ENCODE measurements around the gene PDLIM1.
"Not testable (repeated sequence)": the region's sequence is repeated elsewhere in the genome, so short reads cannot be mapped to it uniquely, and the experiment has no call there.

The PDLIM1 gene

DNA sequence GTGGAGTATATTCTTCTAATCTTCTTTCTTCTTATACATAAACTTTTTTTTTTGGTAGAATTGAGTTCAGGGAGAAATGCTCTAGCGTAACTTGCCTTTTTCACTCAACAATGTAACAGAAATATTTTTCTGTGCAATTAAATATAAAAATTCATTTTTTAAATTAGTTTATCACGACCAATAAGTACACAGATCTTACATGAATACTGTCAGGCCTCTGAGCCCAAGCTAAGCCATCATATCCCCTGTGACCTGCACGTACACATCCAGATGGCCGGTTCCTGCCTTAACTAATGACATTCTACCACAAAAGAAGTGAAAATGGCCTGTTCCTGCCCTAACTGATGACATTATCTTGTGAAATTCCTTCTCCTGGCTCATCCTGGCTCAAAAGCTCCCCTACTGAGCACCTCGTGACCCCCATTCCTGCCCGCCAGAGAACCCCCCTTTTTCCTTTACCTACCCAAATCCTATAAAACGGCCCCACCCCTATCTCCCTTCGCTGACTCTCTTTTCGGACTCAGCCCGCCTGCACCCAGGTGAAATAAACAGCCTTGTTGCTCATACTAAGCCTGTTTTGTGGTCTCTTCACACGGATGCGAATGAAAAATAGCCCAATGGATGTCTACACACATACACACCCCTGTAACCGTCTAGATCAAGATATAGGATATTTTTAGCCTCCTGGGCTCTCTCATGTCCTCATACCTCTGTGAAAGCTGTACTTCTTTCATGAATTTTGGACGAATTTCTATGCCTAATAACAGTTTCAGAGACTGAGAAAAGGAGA, 61.7 kb downstream of the PDLIM1 start:
- Mint-ChIP-seq H3K36me3 (peaks cover 17 to 32% of the 10 kb centered on the region in 2 donors), H3K4me1 (peaks cover 17 to 20% of the 10 kb centered on the region in 2 donors)
- not testable (repeated sequence) for H3K9me3 Mint-ChIP-seq; DNase-seq; ATAC-seq (replicated peaks); H3K27ac Mint-ChIP-seq; H3K4me3 Mint-ChIP-seq; H3K27me3 Mint-ChIP-seq

DNA sequence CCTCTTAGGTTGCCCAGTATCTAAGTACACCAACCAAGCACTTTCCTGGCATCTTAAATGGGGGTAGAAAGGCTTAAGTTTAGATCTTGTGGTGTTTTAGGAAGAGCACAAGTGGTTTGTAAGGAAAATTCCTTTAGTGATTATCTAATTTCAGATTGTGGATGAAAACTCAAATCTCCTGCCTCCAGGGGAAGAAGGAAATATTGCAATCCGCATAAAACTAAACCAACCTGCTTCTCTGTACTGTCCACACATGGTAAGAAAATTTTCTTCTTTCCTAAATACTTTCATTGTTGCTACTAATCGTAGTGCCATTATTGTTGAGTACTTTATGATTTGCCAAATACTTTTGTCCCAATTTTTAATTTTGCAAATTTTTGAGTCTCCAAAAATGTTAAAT, 65.7 kb downstream of the PDLIM1 start:
- Mint-ChIP-seq H3K4me3 (no peak overlapping the region), H3K4me1 (peaks cover 0 to 7% of the 10 kb centered on the region in 2 donors), H3K36me3 (peaks cover 16 to 30% of the 10 kb centered on the region in 2 donors), H3K27ac (no peak overlapping the region), H3K9me3 (no peaks in the 10 kb centered on the region), H3K27me3 (no peaks in the 10 kb centered on the region)
- ATAC-seq (replicated peaks) (no peak), DNase-seq (no peak)

DNA sequence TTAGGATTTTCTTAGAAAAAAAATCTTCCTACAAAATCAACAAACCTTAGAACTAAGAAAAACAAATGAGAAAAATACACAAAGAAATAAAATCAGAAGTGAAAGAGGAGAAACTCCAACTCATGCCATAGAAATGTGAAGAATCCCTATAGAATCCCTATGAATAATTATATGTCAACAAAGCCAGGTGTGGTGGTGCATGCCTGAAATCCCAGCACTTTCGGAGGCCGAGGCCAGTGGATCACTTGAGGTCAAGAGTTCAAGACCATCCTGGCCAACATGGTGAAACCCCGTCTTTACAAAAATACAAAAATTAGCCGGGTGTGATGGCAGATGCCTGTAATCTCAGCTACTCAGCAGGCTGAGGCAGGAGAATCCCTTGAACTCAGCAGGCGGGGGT, 69.7 kb downstream of the PDLIM1 start:
- ATAC-seq (replicated peaks) (no peak), DNase-seq (no peak)
- Mint-ChIP-seq H3K9me3 (peaks cover 3 to 4% of the 10 kb centered on the region in 2 donors), H3K4me3 (no peak overlapping the region), H3K27me3 (no peaks in the 10 kb centered on the region), H3K36me3 (peaks cover 23 to 39% of the 10 kb centered on the region in 2 donors), H3K4me1 (no peaks in the 10 kb centered on the region), H3K27ac (no peak overlapping the region)

DNA sequence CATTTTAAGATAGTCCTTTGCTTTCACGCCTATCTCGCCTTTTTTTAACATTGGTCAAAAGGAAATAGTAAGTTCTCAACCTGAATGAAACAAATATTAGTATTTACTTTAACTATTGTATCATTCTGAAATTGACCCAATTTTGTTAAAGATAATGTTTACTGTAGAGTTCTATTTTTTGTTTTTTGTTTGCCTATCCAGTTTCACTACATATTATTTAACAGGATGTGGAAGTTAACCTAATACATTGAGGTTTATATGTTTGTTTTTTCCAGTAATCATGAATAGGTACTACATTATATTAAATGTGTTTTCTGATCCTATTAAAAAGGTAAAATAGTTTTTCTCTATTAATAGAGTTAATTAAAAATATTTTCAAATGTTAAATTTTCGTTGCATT, 70.3 kb downstream of the PDLIM1 start:
- Mint-ChIP-seq H3K4me1 (no peaks in the 10 kb centered on the region), H3K4me3 (no peak overlapping the region), H3K36me3 (peaks cover 25 to 40% of the 10 kb centered on the region in 2 donors), H3K27me3 (no peaks in the 10 kb centered on the region), H3K9me3 (peaks cover 4 to 6% of the 10 kb centered on the region in 2 donors), H3K27ac (no peak overlapping the region)
- DNase-seq (no peak), ATAC-seq (replicated peaks) (no peak)

DNA sequence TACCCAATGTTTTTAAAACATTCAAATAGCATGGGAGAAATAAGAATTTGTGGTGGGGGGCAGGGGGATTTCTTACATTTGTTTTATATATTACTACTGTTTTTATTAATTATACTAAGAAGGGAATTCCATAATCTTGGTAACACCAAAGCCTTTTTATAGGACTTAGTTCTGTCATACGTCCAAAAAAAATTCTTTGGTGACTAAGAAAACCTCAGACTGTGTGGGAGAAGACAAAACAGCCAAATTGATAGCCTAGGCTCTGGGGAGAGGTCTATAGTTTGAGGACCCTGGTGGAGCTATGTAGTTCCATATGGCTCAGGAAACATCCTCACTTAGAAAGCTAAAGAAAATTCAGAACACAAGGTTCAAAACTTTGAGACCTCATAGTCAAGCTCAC, 73.3 kb downstream of the PDLIM1 start:
- H3K27ac Mint-ChIP-seq: no peak overlapping the region
- no peak for DNase-seq
- peaks cover 4 to 6% of the 10 kb centered on the region in 2 donors for H3K9me3 Mint-ChIP-seq
- H3K27me3 Mint-ChIP-seq: no peaks in the 10 kb centered on the region
- no peak for ATAC-seq (replicated peaks)
- H3K4me3 Mint-ChIP-seq: no peak overlapping the region
- H3K4me1 Mint-ChIP-seq: peaks cover 10 to 13% of the 10 kb centered on the region in 2 donors
- peaks cover 27 to 43% of the 10 kb centered on the region in 2 donors for H3K36me3 Mint-ChIP-seq

DNA sequence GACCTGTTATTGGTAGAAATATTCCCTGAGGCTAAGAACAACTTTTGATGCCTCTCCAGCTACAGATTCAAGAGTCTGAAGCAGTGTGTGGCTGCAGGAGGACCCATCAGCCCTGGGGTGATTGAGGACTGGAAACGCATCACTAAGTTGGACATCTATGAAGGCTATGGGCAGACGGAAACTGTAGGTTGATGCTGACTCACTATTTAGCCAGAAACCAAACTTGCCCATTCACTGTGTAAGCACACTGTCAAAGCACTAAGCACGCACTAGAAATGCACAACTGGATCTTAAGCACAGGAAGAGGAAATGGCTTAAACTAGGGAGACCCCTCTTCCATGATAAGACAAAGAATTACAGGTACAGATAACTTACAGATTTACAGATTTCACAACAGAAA, 76.0 kb downstream of the PDLIM1 start:
- H3K4me1 Mint-ChIP-seq: peaks cover 10 to 13% of the 10 kb centered on the region in 2 donors
- H3K4me3 Mint-ChIP-seq: no peak overlapping the region
- peak; percentile 38 to 44 for ATAC-seq (replicated peaks)
- H3K36me3 Mint-ChIP-seq: peaks cover 18 to 27% of the 10 kb centered on the region in 2 donors
- no peaks in the 10 kb centered on the region for H3K27me3 Mint-ChIP-seq
- no peak for DNase-seq
- H3K27ac Mint-ChIP-seq: no peak overlapping the region
- peaks cover 4 to 6% of the 10 kb centered on the region in 2 donors for H3K9me3 Mint-ChIP-seq

DNA sequence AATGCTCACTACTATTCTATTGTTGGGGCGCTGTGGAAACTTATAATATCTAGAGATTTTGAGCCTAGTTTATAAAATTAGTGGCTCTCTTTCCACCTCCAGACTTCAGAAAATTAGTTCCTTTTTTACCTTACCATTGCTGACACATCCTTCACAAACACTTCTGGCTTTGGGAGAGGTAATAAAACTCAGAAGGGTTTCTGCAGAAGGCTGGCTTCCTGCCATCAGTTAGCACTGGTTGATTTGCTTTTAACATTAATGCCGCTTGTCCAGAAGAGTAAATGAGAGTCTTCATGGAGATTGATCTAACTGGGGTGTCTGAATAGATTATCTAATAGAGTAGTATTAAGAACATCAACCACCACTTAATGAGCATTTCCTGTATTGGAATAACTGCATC, 76.4 kb downstream of the PDLIM1 start:
- ATAC-seq (replicated peaks) (no peak), DNase-seq (no peak)
- no peak overlapping the region for H3K27ac Mint-ChIP-seq
- H3K9me3 Mint-ChIP-seq: peaks cover 4 to 6% of the 10 kb centered on the region in 2 donors
- peaks cover 10 to 13% of the 10 kb centered on the region in 2 donors for H3K4me1 Mint-ChIP-seq
- no peaks in the 10 kb centered on the region for H3K27me3 Mint-ChIP-seq
- no peak overlapping the region for H3K4me3 Mint-ChIP-seq
- peaks cover 18 to 23% of the 10 kb centered on the region in 2 donors for H3K36me3 Mint-ChIP-seq

DNA sequence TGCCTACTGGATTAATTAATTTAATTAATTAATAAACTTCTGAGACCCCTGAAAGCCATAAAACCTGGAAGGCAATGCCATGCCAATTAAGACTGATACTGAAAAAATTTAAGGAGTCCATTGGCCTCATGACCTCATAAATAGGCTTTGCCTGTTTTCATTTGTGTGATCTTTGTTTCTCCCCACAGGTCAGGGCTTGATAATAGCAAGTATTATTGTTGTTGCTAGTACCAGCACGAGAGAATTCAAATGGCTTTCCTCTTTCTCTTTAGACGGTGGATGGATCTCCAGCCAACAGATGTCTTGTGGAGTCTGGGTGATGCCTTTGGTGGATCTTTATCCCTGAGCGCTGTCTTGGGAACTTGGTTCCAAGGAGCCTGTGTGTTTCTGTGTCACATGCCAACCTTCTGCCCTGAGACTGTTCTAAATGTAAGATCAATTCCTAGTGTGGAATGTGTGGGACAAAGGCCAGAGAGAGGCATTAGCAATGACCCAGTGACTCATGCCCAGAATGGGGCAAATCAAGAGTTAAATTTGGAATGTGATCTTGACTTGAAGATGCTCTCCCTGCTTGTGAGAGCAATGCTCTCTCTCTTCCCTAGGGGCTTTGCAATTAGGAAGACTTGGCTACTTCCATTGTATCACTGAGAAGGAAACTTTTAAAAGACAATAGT, 79.1 kb downstream of the PDLIM1 start:
- Mint-ChIP-seq H3K4me3 (no peak overlapping the region), H3K4me1 (peaks cover 10 to 13% of the 10 kb centered on the region in 2 donors), H3K9me3 (peaks cover 4 to 6% of the 10 kb centered on the region in 2 donors), H3K27ac (no peak overlapping the region), H3K27me3 (no peaks in the 10 kb centered on the region), H3K36me3 (peaks cover 19 to 26% of the 10 kb centered on the region in 2 donors)
- DNase-seq (no peak), ATAC-seq (replicated peaks) (no peak)

DNA sequence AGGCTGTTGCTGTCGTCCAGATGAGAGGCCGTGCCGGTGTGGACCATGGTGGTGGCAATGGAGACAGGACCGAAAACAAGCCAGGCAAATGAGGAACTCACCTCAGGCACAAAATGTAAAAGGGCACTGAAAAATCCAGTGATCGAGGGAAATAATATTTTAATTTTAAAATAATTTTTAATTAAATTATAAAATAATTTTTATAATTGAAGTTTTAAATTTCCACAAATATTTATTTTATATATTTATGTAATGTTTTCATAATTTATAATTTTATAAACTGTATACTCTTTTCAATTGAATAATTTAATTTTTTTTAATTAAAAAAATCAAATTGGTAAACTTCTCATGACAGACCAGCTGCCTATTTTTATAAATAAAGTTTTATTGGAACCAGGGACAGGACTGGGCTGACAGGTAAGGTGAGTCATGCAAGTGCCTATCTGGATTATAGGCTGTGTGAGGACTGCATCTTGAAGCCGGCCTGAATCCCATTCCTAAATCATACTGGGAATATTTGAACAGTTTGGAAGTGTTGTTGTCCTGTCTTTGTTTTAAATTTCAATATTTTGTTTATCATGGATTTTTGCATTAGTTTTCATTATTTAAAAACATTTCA, 81.2 kb downstream of the PDLIM1 start:
- H3K27me3 Mint-ChIP-seq: no peaks in the 10 kb centered on the region
- no peak overlapping the region for H3K4me3 Mint-ChIP-seq
- H3K27ac Mint-ChIP-seq: no peak overlapping the region
- H3K9me3 Mint-ChIP-seq: no peaks in the 10 kb centered on the region
- H3K36me3 Mint-ChIP-seq: peaks cover 7 to 8% of the 10 kb centered on the region in 2 donors
- H3K4me1 Mint-ChIP-seq: peaks cover 3 to 5% of the 10 kb centered on the region in 2 donors
- DNase-seq (no peak), ATAC-seq (replicated peaks) (no peak)

DNA sequence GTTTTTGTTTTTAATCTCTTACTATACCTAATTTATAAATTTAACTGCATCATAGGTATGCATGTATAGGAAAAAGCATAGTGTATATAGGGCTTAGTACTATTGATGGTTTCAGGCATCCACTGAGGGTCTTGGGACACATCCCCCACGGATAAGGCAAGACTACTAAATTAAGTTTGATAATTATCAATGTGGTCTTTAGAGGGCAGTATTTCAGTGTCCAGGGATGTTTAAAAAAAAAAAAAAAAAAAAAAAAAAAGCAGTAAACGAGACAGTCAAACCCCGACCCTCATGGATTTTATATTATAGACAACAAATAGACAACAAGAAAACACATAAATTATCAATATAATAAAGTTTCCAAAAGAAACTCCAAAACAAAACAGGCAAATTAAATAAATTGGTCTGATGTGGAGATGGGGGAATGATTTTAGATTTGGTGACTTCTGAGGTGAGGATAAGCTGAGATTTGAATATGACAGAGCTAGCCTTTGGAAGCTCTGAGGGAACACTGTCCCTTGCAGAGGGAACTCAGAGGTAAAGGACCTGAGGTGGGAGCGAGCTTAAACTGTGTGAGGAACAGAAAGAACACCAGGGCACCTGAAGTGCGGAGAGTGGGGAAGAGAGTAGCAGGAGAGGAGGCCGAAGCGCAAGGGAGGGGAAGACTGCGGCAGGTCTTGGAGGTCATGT, 82.0 kb downstream of the PDLIM1 start:
- no peaks in the 10 kb centered on the region for H3K27me3 Mint-ChIP-seq
- no peaks in the 10 kb centered on the region for H3K9me3 Mint-ChIP-seq
- H3K36me3 Mint-ChIP-seq: peaks cover 7 to 8% of the 10 kb centered on the region in 2 donors
- DNase-seq: no peak
- no peak overlapping the region for H3K4me3 Mint-ChIP-seq
- no peak overlapping the region for H3K27ac Mint-ChIP-seq
- no peak for ATAC-seq (replicated peaks)
- H3K4me1 Mint-ChIP-seq: no peaks in the 10 kb centered on the region

DNA sequence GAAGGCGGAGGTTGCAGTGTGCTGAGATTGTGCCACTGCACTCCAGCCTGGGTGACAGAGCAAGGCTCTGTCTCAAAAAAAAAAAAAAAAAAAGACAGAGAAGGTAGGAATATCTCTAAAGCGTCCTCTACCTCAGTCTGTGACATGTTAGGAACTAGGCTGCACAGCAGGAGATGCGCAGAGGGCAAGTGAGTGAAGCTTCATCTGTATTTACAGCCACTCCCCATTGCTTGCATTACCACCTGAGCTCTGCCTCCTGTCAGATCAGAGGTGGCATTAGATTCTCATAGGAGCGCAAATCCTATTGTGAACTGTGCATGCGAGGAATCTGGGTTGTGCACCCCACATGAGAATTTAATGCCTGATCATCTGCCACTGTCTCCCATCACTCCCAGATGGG, 87.9 kb downstream of the PDLIM1 start:
- not testable (repeated sequence) for H3K9me3 Mint-ChIP-seq; H3K4me1 Mint-ChIP-seq; ATAC-seq (replicated peaks); H3K27ac Mint-ChIP-seq; H3K36me3 Mint-ChIP-seq; H3K4me3 Mint-ChIP-seq; DNase-seq; H3K27me3 Mint-ChIP-seq

DNA sequence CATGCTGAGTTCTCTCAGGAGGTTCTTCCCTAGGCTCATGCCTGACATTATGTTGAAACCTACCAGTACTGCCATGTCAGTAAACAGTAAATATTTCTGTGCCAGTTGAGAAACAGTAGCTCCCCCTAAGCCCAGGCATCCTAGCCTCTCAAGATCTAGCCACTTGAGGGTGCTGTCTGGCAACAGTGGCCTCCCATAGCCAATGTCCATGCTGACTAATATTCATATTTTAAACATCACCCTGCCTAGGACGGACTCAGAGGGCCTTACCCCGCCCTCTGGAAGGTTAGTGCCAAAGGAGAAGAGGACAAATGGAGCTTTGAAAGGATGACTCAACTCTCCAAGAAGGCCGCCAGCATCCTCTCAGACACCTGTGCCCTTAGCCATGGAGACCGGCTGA, 89.1 kb downstream of the PDLIM1 start:
- DNase-seq (no peak), ATAC-seq (replicated peaks) (no peak)
- Mint-ChIP-seq H3K4me3 (no peak overlapping the region), H3K9me3 (peaks cover 0 to 2% of the 10 kb centered on the region in 2 donors), H3K27ac (no peak overlapping the region), H3K27me3 (no peaks in the 10 kb centered on the region), H3K36me3 (peaks cover 3 to 5% of the 10 kb centered on the region in 2 donors), H3K4me1 (no peaks in the 10 kb centered on the region)

DNA sequence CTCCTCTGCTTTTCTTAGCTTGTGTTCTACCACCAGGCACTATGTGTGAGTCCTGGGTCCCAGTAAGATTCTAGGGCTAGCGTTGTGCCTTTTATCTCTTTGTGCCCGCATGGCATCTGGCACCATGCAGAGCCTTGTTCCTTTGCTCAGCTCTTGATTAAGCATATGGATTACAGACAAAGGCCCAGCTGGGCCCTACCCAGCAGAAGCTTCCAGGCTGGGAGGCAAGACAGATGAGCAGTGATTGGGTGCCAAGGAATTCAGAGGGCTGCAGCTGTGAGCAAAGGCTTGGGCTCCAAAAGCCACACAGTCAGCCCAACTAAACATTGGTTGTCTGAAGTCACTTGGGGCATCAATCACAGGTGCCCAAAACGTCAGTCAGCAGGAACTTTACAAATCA, 94.8 kb downstream of the PDLIM1 start:
- H3K36me3 Mint-ChIP-seq: peaks cover 5 to 9% of the 10 kb centered on the region in 2 donors
- H3K27me3 Mint-ChIP-seq: no peaks in the 10 kb centered on the region
- no peak overlapping the region for H3K27ac Mint-ChIP-seq
- no peak overlapping the region for H3K4me3 Mint-ChIP-seq
- no peak for ATAC-seq (replicated peaks)
- no peaks in the 10 kb centered on the region for H3K4me1 Mint-ChIP-seq
- peaks cover 0 to 2% of the 10 kb centered on the region in 2 donors for H3K9me3 Mint-ChIP-seq
- no peak for DNase-seq

DNA sequence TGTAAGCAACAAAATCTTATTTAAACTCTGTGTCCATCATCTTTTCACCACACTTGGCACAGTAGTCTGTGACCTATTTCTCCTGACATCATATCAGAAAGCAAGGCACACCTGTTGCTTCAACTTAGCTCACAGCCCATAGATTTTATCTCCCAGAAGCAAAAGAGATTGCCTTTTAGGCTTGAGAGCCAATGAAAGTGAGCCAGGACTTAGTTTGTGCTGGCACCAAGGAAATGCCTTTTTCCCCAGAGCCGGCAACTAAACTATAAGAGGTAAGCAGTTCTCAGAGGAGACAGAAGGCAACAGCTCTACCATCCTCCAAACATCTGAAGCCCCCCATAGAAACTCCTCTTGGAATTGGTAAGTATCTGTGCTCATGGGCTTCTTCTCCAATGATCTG, 96.9 kb downstream of the PDLIM1 start, which contains the start of gene ACSM6:
Gene ACSM6, plus strand, starts transcription at position 295 of the 400 bp plus-strand sequence. CDS start 248 bp downstream, outside the sequence.
- DNase-seq: no peak
- H3K4me3 Mint-ChIP-seq: no peak within 1 kb of the TSS
- no peaks in the 10 kb centered on the region for H3K9me3 Mint-ChIP-seq
- no peaks in the 10 kb centered on the region for H3K4me1 Mint-ChIP-seq
- no peak within 1 kb of the TSS for H3K27ac Mint-ChIP-seq
- ATAC-seq (replicated peaks): no peak
- no peaks in the 10 kb centered on the region for H3K27me3 Mint-ChIP-seq
- peaks cover 0 to 5% of the 10 kb centered on the region in 2 donors for H3K36me3 Mint-ChIP-seq

Data from stimulated activated naive B cell treated with anti-CD40 and anti-IgM and Interleukin-4, amounts not matched to agents 10 μg/mL and 1 μg/mL and 100 μg/mL, for 72 hours (primary cell).